ENCODE data around the gene DR1. TPM values are rescaled to one million over a fixed set of nuclear protein-coding genes. Genes with fewer than 3 reads are reported as not detected.

DR1 gene
- total RNA-seq, 1 donor from 2014 or later, result 76.9 TPM

- Mint-ChIP-seq H3K27ac (ENCODE audit: unreplicated experiment) (no peak overlapping the region), H3K4me3 (ENCODE audit: unreplicated experiment) (no peak overlapping the region), H3K4me1 (ENCODE audit: low read depth, unreplicated experiment) (peaks cover 24% of the 10 kb centered on the region), H3K36me3 (ENCODE audit: low read depth, unreplicated experiment) (peaks cover 1% of the 10 kb centered on the region), H3K27me3 (ENCODE audit: low read depth, unreplicated experiment) (no peaks in the 10 kb centered on the region), H3K9me3 (ENCODE audit: unreplicated experiment) (no peaks in the 10 kb centered on the region)
- Histone ChIP-seq H3K4me1 (ENCODE audit: insufficient read depth, low read length) (peaks cover 16% of the 10 kb centered on the region), H2AFZ (ENCODE audit: low read depth, low read length) (no peak overlapping the region), H3K9ac (ENCODE audit: low read length) (no peak overlapping the region), H3K27ac (ENCODE audit: low read depth, low read length) (no peak overlapping the region), H3K27me3 (ENCODE audit: insufficient read depth, low read length) (no peaks in the 10 kb centered on the region), H3K9me3 (ENCODE audit: insufficient read depth, low read depth, low read length) (no peaks in the 10 kb centered on the region), H3K4me3 (ENCODE audit: insufficient read depth, low read depth, low read length) (no peak overlapping the region), H3K36me3 (ENCODE audit: insufficient read depth, low read length) (no peaks in the 10 kb centered on the region), H3K79me2 (ENCODE audit: insufficient read depth, low read length) (no peaks in the 10 kb centered on the region), H3K4me2 (ENCODE audit: low read length) (no peak overlapping the region), H4K20me1 (ENCODE audit: insufficient read depth, low read length) (no peaks in the 10 kb centered on the region)
- peak; percentile 13 for DNase-seq (ENCODE audit: low read depth)
- TF ChIP-seq CTCF (IDR thresholded peaks at IDR 0.05; ENCODE audit: insufficient read depth, low read depth, low read length) (no peak), EZH2 (IDR thresholded peaks at IDR 0.05; ENCODE audit: insufficient read depth, low read length) (no peak)
- FAIRE-seq, result peak; percentile 20
These were observed 16.6 kb upstream of the DR1 start for GRCh38 chr1:93328809-93329760.

- no peak overlapping the region for H3K4me3 Mint-ChIP-seq (ENCODE audit: unreplicated experiment)
- H3K4me3 ChIP-seq (ENCODE audit: insufficient read depth, low read depth, low read length), result no peak overlapping the region
- H3K9me3 ChIP-seq (ENCODE audit: insufficient read depth, low read depth, low read length), result no peaks in the 10 kb centered on the region
- H2AFZ ChIP-seq (ENCODE audit: low read depth, low read length), result no peak overlapping the region
- peaks cover 19% of the 10 kb centered on the region for H3K4me1 Mint-ChIP-seq (ENCODE audit: low read depth, unreplicated experiment)
- no peaks in the 10 kb centered on the region for H3K9me3 Mint-ChIP-seq (ENCODE audit: unreplicated experiment)
- H3K27me3 Mint-ChIP-seq (ENCODE audit: low read depth, unreplicated experiment), result no peaks in the 10 kb centered on the region
- no peak for DNase-seq (ENCODE audit: low read depth)
- no peaks in the 10 kb centered on the region for H4K20me1 ChIP-seq (ENCODE audit: insufficient read depth, low read length)
- H3K27ac Mint-ChIP-seq (ENCODE audit: unreplicated experiment), result no peak overlapping the region
- peaks cover 1% of the 10 kb centered on the region for H3K36me3 Mint-ChIP-seq (ENCODE audit: low read depth, unreplicated experiment)
- no peak overlapping the region for H3K9ac ChIP-seq (ENCODE audit: low read length)
- FAIRE-seq, result no peak
- H3K27ac ChIP-seq (ENCODE audit: low read depth, low read length), result no peak overlapping the region
- H3K79me2 ChIP-seq (ENCODE audit: insufficient read depth, low read length), result no peaks in the 10 kb centered on the region
- no peak overlapping the region for H3K4me2 ChIP-seq (ENCODE audit: low read length)
- H3K4me1 ChIP-seq (ENCODE audit: insufficient read depth, low read length), result peaks cover 8% of the 10 kb centered on the region
- TF ChIP-seq CTCF (IDR thresholded peaks at IDR 0.05; ENCODE audit: insufficient read depth, low read depth, low read length) (no peak), EZH2 (IDR thresholded peaks at IDR 0.05; ENCODE audit: insufficient read depth, low read length) (no peak)
- no peaks in the 10 kb centered on the region for H3K36me3 ChIP-seq (ENCODE audit: insufficient read depth, low read length)
- H3K27me3 ChIP-seq (ENCODE audit: insufficient read depth, low read length), result no peaks in the 10 kb centered on the region
These were observed 15.5 kb upstream of the DR1 start for GRCh38 chr1:93330196-93330595.

- no peaks in the 10 kb centered on the region for H3K9me3 Mint-ChIP-seq (ENCODE audit: unreplicated experiment)
- TF ChIP-seq CTCF (IDR thresholded peaks at IDR 0.05; ENCODE audit: insufficient read depth, low read depth, low read length), result no peak
- no peak for TF ChIP-seq EZH2 (IDR thresholded peaks at IDR 0.05; ENCODE audit: insufficient read depth, low read length)
- Histone ChIP-seq H3K4me3 (ENCODE audit: insufficient read depth, low read depth, low read length) (no peak overlapping the region), H3K36me3 (ENCODE audit: insufficient read depth, low read length) (no peaks in the 10 kb centered on the region), H3K9me3 (ENCODE audit: insufficient read depth, low read depth, low read length) (no peaks in the 10 kb centered on the region), H3K27me3 (ENCODE audit: insufficient read depth, low read length) (no peaks in the 10 kb centered on the region), H3K4me2 (ENCODE audit: low read length) (no peak overlapping the region), H4K20me1 (ENCODE audit: insufficient read depth, low read length) (no peaks in the 10 kb centered on the region), H3K27ac (ENCODE audit: low read depth, low read length) (no peak overlapping the region), H3K9ac (ENCODE audit: low read length) (no peak overlapping the region), H3K79me2 (ENCODE audit: insufficient read depth, low read length) (no peaks in the 10 kb centered on the region), H2AFZ (ENCODE audit: low read depth, low read length) (no peak overlapping the region), H3K4me1 (ENCODE audit: insufficient read depth, low read length) (peaks cover 6% of the 10 kb centered on the region)
- no peak for DNase-seq (ENCODE audit: low read depth)
- peaks cover 19% of the 10 kb centered on the region for H3K4me1 Mint-ChIP-seq (ENCODE audit: low read depth, unreplicated experiment)
- H3K27ac Mint-ChIP-seq (ENCODE audit: unreplicated experiment), result no peak overlapping the region
- no peak overlapping the region for H3K4me3 Mint-ChIP-seq (ENCODE audit: unreplicated experiment)
- no peaks in the 10 kb centered on the region for H3K27me3 Mint-ChIP-seq (ENCODE audit: low read depth, unreplicated experiment)
- FAIRE-seq, result no peak
- peaks cover 1% of the 10 kb centered on the region for H3K36me3 Mint-ChIP-seq (ENCODE audit: low read depth, unreplicated experiment)
These were observed 15.1 kb upstream of the DR1 start for GRCh38 chr1:93330617-93331016.
